GM21723 (cell line): ENCODE measurements around the gene UFC1.
"Not testable (repeated sequence)": the region's sequence is repeated elsewhere in the genome, so short reads cannot be mapped to it uniquely, and the experiment has no call there.

ENCODE experiments used
- ATAC-seq: cut with Tn5 transposase; IDR thresholded peaks from one replicate; pipeline ENCODE4 v1.9.1; 2021; ENCODE audit warnings: mild to moderate bottlenecking, moderate library complexity; ENCODE audit not compliant: unreplicated experiment

Gene UFC1

DNA sequence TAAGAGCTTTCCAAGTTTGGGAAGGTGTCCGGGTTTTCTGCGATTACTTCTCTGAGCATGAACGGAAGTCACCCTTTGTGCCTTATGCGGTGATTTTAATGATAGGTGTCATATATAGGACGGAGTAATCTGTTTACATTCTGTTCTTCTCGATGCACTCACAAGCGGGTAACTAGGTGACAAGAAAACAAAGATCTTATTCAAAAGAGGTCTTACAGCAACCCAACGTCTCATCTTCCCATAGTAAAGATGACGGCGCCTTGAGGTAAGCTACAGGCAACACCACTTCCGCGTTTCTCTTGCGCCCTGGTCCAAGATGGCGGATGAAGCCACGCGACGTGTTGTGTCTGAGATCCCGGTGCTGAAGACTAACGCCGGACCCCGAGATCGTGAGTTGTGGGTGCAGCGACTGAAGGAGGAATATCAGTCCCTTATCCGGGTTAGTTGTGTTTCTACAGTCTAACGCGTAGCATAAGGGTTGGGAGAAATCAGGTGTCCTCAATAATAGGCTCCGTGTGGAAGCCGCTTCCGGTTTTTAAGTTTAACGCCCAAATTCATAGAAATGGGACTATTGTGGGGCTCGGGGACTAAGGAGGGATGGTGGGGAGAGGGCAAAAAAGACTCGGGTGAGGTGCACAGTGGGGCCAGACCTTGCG lies at the start of gene UFC1:
UFC1 (plus strand) TSS at position 297 of the 656 bp plus-strand sequence; CDS start at position 317, 20 bp downstream.
- peak; percentile 86 for ATAC-seq

DNA sequence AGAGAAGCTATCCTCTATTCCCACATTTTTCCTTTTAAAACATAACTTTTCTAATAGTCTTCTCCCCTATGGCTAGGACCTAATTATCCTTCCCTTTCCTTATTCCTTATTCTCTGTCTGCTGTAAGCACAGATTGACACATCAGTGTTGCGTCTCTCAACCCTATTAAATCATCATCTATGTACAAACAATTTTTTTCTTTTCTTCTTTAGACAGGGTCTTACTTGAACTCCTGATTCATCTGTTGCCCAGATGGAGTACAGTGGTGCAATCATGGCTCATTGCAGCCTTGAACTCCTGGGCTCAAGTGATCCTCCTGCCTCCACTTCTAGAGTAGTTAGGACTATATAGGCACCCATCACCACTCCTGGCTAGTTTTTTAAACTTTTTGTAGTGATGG lies 47.3 kb upstream of the UFC1 start:
- ATAC-seq = no peak

DNA sequence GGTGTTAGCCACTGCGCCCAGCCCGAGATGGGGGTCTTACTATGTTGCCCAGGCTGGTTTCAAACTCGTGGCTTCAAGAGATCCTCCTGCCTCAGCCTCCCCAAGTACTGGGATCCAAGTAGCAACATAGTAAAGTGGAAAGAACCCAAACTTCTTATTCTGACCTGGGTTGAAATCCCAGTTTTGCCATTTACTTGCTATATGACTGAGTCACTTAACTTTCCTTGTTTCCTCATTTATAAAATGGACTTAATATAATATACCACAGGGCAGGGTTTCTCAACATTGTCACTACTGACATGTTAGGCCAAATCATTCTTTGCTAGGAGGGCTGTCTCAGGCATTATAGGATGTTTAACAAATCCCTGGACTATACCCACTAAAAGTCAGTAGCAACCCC lies 42.7 kb upstream of the UFC1 start:
- no peak for ATAC-seq

DNA sequence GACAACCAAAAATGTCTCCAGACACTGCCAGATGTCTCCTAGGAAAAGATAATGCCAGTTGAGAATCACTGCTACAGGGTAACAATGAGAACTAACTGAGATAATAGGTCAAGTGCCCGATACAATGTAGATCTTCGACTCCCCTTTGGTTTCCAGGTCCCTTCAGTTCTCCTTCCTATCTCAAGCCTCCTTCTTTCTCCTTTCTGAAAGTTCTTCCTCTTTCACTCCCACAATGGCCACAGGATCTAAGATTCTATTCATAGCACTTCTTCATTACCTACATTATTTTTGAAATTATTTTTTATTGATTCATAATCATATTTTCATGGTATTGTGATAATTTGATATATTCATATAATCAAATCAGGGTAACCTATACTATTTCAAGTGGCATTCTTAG lies 42.3 kb upstream of the UFC1 start:
- no peak for ATAC-seq

DNA sequence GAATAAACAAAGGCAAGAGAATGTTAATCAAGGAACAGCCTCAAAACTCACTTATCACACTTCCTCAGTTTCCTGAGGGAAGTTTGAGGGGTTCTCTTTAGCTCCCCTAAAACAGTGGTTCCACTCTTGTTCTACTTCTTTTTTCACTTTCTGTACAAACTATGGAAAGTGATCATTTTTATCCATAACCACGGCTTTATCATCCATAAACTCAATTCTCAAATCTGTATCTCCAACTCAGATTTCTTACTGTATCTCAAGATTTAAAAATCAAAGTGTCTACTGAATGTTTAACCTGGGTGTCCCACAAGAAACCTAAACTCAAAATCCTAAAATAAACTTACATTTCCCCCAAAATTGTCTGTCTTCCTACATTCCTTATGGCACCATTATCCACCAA lies 39.9 kb upstream of the UFC1 start:
- no peak for ATAC-seq

DNA sequence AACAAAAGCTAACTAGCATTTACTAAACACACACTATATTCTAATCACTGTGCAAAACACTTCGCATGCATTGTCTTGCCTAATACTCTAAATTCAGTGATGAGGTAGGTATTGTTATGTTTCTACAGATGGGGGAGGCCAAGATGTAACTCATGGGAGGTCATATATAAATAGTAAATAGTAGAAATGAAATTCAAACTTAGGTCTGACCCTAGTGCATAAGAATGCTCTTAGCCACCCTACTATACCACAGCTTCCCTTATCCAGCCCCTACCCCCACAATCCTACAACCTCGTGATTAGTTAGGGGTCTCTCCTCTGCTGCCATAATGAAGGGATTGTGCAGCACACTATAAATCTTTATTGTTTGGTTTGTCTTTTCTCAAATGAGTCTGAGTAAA lies 39.2 kb upstream of the UFC1 start:
- ATAC-seq = no peak

DNA sequence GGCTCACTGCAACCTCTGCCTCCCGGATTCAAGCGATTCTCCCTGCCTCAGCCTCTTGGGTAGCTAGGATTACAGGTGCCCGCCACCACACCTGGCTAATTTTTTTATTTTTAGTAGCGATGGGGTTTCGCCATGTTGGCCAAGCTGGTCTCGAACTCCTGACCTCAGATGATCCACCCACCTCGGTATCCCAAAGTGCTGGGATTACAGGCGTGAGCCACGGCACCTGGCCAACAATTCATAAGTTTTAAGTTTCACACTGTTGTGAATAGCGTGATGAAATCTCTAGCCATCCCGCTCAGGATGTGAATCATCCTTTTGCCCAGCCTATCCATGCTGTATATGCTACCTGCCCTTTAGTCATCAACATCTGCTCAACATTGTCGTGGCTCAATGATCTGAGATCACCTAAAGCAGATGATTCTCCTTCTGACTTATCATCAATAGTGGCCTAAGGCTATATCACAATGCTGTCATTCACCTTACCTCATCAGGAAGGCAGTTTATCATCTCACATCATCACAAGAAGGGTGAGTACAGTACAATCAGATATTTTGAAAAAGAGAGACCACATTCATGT lies 38.6 kb upstream of the UFC1 start:
- ATAC-seq = no peak

DNA sequence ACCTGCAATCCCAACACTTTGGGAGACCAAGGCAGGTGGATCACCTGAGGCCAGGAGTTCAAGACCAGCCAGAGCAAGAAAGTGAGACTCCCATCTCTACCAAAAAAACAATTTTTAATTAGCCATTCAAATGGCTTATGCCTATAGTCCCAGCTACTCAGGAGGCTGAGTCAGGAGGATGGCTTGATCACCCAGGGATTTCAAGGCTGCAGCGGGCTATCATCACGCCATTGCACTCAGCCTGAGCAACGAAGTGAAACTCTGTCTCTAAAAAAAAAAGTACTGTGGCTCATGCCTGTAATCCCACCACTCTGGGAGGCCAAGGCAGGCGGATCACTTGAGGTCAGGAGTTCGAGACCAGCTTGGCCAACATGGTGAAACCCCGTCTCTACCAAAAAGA lies 37.8 kb upstream of the UFC1 start:
- not testable (repeated sequence) for ATAC-seq

DNA sequence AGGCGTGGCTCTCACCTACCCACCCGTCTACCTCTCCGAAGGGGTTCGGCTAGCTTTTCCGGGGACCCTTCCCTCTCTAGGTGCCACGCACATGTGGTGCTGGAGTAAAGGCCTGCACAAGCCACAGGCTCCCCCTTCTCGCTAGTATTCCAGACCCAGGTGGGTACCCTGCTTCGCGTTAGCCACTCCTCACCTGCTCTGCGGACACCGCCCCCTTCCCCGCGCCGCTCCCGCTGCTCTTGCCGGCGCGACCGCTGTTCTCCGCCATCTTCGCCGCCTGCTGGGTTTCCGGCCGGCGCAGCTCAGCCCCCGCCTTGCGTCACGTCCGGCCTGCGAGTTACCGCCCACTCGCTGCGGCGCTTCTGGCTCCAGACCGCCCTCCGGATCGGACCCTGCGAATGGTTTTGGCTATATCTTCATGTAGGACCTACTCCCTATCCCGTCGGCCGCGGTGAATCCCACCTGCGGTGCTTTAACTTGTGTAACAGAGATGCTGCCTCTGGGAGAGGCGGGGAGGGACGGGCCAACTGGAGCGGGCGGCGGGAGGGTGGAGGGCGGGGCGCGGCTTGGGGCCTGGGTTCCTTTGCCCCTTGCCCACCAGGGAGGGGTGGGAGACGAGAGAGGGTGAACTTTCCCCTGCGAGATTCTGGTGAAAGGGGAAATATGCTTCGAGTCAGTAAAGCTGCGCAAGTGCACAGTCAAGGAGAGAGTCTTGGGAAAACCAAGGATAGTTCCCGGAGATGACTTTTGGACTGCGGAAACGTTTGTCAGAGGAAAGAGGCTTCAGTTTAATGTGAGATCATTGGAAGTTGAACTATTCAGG lies 35.8 kb upstream of the UFC1 start, which contains the start of the genes NIT1 and PFDN2:
NIT1 (plus strand) TSS at position 347 of the 823 bp plus-strand sequence; CDS start at position 419, 72 bp downstream.
PFDN2 (minus strand) TSS at position 279 of the 823 bp plus-strand sequence; CDS start at position 268, 11 bp downstream.
- ATAC-seq = peak; percentile 82

DNA sequence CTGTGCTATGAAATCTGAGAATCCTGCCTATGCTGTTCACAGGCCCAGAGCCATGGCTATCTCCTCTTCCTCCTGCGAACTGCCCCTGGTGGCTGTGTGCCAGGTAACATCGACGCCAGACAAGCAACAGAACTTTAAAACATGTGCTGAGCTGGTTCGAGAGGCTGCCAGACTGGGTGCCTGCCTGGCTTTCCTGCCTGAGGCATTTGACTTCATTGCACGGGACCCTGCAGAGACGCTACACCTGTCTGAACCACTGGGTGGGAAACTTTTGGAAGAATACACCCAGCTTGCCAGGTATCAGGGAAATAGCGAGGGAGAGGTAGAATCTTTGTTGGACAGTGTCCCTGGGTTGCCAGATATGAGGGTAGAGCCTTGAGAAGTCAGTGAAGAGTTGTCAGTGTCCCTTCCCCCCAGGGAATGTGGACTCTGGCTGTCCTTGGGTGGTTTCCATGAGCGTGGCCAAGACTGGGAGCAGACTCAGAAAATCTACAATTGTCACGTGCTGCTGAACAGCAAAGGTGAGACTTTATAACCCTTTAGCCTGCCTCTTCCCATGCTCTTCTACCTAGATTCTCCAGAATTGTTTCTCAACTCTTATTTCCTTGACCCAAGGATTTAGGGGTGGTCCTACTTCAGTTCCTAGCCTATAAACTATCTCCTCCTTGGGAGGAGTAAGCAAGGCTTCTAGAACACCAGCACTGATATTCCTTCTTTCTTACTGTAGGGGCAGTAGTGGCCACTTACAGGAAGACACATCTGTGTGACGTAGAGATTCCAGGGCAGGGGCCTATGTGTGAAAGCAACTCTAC lies 34.5 kb upstream of the UFC1 start:
- peak; percentile 51 for ATAC-seq

DNA sequence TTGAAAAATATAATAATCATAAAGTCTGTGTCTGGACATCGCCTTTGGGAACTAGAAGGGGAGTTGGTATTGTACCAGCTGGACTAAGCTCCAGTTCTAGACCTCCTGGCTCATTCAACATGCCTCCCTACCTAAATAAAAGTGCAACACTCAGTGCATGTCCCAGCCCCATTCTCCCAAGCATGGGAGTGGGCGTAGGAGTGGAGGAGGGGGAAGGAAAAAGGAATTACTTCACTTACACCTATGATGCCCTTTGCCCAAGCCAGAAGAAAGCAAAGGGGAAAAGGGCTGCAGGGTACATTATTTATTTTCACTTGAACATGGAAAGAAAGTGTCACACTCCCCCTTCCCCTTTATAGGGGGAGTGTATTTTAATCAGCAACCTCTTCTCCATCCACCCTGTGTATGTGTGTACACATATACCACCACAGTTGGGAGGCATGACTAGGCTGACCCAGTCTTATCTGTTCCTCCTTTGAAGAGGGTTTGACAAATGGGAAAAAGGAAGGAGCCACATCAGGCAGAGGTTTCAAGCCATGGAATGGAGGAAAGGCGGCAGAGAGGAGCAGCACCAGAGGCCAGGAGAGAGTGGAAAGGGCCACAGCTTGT lies 32.6 kb upstream of the UFC1 start:
- no peak for ATAC-seq

DNA sequence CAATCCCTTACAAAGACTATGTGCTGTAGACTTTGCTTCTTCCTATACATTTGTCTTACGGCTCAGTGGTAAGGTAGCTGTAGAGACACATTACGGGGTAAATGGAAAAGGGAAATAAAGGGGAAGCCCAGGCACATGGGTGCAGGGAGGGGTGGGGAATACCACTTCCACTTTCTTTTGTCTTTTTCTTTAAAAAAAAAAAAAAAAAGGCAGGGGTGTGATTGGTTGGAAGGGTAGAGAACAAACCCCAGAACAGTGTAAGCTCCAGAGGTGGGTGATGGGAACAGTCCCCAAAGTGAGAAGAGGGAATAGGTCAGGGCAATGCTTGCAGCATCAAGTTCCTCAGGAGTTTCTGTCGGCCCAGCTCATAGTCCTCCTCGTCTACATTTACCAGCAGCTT lies 31.9 kb upstream of the UFC1 start:
- ATAC-seq = no peak

DNA sequence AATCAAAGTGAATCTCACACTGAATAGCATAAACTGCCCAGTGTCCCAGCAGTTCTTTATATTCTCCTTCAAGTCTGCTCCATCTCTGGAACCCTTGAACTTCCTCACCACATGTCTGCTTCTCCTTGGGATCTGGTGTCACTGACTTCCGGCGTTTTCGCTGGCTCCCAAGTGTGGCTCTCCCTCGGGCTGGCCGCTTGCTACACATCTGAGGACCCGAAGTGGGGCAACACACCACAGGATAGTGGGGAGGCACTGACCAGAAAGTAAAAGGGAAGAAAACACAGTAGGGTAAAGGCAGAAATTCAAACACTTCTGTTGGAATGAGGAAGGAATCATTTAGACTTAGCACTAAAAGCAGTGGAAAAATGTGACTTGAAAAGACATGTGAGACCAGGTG lies 30.8 kb upstream of the UFC1 start:
- ATAC-seq = no peak

DNA sequence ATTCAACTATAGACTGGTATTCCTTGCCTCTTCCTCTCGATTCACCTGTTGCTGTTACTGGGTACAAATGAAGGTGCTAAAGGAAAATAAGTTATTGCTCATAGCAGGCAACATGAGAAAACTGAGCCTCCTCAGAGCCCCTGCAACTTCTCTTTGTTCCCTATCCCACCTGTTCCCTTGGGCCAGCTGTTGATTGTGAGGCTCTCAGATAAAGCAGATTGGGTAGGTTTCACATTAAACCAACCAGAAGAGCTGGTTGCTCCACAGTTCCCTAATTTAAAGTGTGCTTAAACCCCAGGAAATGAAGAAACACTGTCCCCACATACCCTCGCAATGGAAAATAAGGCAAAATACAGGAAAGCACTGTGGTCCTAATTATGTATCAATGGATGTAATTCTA lies 26.1 kb upstream of the UFC1 start:
- ATAC-seq = no peak

DNA sequence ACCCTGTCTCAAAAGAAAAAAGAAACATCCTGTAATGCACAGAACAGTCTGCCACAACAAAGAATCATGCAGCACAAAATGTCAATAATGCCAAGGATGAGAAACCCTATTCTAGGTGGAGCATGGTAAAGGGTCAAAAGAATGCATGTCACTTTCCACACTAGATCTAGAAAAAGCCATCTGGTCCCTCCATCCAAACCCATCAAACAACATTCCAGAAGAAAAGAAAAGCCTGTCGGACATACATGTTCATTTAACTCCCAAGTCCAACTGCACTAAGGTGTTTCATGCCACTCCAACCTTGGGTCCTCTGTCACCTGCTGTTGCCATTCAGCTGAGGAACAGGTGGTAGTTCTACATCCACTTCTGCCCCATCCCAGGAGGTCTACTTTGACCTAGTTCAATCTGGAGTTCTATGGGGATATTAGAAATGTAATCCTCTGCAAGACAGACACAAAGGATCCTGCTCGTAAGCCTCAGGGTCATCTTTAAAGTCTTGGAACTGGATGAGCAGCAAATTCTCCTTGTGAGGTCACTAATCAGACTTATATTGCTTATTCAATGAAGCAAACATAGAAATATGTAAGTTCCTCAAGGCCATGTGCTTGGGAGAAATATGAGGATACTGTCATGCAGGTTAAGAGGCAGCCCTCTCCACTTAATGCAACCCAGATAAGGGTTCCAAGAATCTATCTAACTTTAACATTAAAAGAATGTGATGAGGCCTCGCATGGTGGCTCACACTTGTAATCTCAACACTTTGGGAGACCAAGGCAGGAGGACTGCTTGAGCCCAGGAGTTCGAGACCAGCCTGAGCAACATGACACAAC lies 25.0 kb upstream of the UFC1 start:
- ATAC-seq = no peak

DNA sequence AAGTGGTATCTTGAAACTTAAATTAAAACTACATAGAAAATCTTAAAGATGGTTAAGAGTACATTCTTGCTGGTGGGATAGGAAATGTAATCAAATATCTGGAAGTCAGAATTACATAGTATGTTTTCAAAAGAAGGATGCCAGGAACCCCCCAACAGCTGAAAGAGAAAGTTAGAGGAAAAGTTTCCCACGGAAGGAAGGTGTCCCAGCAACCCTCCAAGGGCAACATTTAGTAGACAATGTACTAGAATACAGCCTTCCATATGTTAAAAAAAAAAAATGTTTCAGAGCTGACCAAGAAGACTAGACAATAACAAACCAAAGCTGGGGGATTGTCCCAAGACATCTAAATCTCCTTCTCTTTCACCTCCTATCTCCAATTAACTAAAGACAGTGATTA lies 23.5 kb upstream of the UFC1 start:
- no peak for ATAC-seq

DNA sequence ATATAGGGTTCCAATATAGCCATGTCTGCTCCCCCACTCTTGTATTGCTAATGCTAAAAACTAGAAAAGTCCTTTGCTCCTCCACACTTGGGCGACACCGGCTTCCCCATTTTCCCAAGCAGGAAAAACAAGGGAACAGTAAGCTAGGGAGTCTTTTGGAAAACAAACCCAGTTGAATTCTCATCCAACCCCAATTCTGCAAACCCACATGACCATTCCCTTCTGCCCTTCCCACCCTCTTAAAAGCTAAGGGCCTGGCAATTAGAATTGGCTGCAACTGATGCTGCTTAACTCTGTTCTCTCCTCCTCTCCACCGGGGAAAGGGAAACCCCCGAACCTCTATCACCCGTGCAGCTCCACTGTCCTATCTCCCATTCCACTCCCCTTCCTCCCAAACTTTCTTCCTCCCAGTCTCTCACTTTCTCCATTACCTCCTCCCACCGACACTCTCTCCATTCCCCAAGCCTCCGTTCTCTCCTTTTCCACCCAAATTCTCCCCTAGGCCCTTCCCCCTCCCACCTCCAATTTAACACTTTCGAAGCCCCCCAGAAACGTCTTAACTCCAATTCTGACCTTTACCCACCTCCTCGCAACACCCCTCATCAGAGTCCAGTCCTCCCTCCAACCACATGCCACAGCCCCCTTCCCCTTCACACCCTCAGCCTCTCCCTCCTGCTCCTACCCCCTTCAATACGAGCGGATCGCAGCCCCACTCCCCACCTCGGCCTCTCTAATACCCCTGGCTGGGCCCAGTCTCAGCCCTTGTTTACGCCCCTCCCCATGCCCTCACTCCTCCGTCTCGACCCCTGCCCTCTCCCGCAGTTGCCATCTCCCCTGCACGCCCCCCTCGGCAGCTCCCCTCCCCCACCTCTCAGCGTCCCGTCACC lies 22.0 kb upstream of the UFC1 start:
- ATAC-seq = peak; percentile 2

DNA sequence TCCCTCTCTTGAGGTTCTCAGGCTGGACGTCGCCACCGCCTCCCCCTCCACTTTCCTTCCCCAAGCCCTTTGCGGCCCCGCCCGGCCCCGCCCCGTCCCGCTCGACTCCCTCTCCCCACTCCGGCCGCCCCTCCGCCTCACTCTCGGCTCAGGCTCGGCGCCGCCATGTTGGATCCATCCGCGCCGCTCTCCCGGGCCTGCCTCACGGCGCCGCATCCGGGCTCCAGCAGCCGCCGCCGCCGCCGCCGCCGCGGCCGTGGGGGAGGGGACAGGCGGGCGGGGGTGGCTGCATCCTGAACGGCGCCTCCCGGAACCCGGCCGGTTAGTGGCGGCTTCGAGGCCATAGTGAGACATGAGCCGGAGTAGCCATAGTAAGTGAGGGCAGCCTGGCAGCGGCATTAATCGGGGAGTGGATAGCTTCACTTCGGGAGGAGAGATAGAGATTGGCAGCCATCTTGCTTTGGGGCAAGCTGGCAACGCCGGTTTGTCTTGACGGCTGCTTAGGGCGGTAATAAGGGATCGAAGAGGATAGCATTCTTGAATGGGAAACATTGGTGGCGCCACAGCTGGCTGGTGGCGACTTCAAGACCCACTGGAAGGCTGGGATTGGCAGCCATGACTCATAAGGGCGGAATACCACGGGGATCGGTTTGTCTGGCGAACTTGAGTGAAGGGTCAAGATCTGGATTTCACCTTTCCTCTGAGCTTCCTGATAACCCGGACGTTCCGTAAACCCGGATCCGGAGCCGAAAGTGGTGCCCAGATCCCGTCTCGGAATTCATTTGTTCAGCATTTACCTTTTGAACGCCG lies 21.2 kb upstream of the UFC1 start, which contains the start of gene DEDD:
DEDD (minus strand) TSS at position 258 of the 810 bp plus-strand sequence. CDS start 8,205 bp downstream, outside the sequence.
- ATAC-seq = peak; percentile 92
